HuH-7.5 (cell line): ENCODE results near the gene DLGAP4.

Source experiments
- DNase-seq: peaks from one replicate; pipeline ENCODE4 v3.0.0; 2011; ENCODE audit warnings: low spot score

The DLGAP4 gene

GRCh38 chr20:36565520-36565919, 259.4 kb downstream of the DLGAP4 start:
- no peak for DNase-seq

DNA sequence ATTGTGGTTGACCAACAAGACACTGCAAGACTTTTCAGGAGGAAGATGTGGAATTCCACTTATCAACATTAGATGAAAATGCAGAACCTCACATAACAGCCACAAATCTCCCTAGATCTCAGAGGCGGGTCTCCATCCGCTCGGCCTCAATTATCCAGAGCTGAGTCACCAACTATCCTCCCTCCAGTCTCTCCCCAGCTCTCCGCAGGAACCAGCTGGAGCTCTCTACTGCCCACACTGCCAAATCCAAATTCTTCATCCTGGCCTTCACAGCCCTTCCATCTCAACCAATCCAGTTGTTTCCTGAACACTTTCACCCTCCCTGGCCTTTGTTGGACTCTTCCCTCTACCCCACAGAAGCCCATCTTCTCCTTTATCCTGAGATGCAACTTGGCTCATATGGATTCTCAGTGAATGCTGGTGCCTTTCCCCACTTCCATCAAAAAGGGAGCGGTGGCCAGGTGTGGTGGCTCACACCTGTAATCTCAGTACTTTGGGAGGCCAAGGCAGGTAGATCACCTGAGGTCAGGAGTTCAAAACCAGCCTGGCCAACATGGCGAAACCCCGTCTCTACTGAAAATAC, 263.8 kb downstream of the DLGAP4 start:
- DNase-seq: no peak

GRCh38 chr20:36571564-36572504, 265.7 kb downstream of the DLGAP4 start:
- DNase-seq: no peak

DNA sequence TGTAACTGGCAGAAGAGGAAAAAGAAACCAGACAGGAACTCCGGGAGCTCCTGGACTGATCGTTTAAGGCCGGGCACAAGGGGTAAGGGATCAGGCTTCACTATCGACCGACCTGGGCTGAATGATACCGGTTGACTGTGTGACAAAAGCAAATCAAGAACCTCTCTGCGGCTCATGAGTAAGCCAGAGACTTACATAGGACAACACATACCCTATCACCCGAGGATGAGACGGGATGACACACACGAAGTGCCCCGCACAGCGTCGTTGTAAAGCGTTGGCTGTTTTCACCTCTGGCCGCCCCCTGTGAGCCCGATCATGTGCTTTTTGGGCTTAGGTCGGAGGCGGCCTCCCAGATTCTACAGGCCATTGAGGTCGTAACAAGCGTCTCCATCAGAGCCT, 266.6 kb downstream of the DLGAP4 start:
- DNase-seq: peak; percentile 63

DNA sequence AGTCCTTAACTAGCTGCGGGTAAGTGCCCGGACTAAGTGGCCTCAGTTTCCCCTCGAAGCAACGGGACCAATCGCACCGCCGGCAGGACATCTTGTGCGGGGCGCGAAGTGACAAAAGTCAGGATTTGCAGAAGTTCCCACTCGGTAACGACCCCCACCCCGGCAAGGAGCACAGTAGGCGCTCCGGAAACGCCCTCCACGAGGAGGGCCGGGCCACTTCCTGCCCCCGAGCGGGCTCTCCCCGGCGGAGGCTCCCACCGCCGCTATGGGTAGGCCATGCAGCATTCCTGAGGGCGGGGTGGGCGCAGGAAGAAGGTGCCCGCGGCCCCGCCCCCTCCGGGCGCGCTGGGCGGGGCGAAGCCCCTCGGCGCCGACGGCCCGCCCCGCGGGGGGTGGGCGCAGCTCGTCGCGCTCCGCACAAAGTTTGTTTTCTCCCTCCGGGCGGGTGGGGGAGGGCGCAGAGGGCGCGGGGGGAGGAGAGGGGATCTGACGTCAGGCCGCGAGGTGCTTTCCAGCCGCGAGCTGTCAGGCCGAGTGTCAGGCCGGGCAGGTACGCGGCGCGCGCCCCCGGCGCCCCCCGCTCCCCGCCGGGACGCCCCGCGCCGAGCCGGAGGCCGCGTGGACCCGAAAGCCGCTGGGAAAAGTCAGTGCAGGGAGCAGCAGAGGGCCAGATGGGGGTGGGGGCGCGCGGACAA, 267.1 kb downstream of the DLGAP4 start, which contains the start of gene TGIF2:
Gene TGIF2 (plus strand): TSS at position 495 of the 695 bp plus-strand sequence. CDS start 5,178 bp downstream, outside the sequence.
- peak; percentile 97 for DNase-seq

DNA sequence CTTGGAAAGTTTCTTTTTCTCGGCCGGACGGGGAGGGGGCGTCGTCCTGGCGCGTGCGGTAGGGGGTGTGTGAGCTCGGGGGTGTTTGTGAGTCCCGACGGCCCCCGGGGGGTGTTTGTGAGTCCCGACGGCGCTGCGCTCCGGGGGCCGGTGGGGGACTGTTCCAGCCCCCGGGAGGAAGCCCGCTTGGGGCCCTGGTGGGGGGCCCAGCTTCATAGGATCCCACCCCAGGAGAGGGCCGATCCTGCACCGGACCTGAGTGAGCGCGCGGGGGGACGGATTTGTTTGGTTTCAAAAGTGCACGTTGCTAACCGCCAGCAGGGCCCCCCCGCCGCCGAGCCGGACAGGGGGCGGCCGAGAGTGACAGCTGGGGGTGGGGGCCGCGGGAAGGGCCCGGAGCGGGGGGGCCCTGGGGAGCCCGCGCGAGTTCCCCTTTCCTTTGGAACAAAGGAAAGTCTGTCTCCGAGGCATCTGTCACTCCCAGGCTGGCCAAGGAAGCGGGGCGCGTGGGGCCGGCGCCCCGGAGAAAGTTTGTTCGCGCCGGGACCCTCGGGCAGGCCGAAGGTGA, 267.7 kb downstream of the DLGAP4 start:
- DNase-seq: peak; percentile 61

GRCh38 chr20:36574366-36575135, 268.4 kb downstream of the DLGAP4 start:
- peak; percentile 77 for DNase-seq

DNA sequence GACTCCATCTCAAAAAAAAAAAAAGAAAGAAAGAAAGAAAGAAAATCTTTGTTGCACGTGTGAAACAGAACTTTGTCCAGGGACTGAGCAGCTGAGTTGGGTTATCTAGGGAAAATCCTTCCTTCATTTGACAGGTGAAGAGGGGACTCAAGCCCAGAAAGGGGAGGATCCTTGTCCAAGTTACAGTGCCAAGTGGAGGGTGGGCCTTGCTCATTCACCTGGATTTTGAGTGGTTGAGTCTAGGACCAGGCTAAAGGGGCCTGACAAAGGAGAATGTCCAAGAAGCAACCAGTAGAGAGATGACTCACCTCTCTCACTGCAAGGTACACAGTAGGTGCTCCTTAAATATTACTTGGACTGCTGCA, 269.9 kb downstream of the DLGAP4 start:
- no peak for DNase-seq
